Esophagus muscularis mucosa (tissue), 4 donors: ENCODE data around the gene LDAH. TPM values are rescaled to one million over a fixed set of nuclear protein-coding genes. Genes with fewer than 3 reads are reported as not detected.

ENCODE experiments used
- DNase-seq: peaks from one replicate; pipeline ENCODE4 v3.0.0-alpha.2; 2017; ENCODE audit errors: extremely low spot score
- H3K27ac ChIP-seq, 4 donors: fragments of 200-600 bp; sonication (generic); replicated peaks in 1 of 4; 1 replicate in 3 of 4; 2 replicates in 1 of 4; pipeline ENCODE4 v1.5.1; 2016 to 2019; ENCODE audit warnings: mild to moderate bottlenecking in 1 of 4
- H3K27me3 ChIP-seq, 4 donors: fragments of 200-600 bp; sonication (generic); one replicate each; pipeline versions ENCODE4 v1.5.1 to v1.6.0; 2016 to 2019
- H3K36me3 ChIP-seq, 4 donors: fragments of 200-600 bp; sonication (generic); one replicate each; pipeline ENCODE4 v1.5.1; 2016 to 2019
- H3K4me1 ChIP-seq, 4 donors: fragments of 200-600 bp; sonication (generic); one replicate each; pipeline ENCODE4 v1.5.1; 2016 to 2019
- H3K4me3 ChIP-seq, 4 donors: fragments of 200-600 bp; sonication (generic); 1 replicate in 2 of 4; 2 replicates in 2 of 4; pipeline ENCODE4 v1.5.1; 2016 to 2019; ENCODE audit warnings: mild to moderate bottlenecking in 4 of 4, moderate library complexity in 1 of 4
- H3K9me3 ChIP-seq, 4 donors: fragments of 200-600 bp; sonication (generic); 1 replicate in 3 of 4; 2 replicates in 1 of 4; pipeline ENCODE4 v1.5.1; 2016 to 2019
- CTCF ChIP-seq, 3 experiments: fragments of 200-600 bp in 2 of 3; fragments of 450-650 bp in 1 of 3; sonication (generic) in 2 of 3; IDR thresholded peaks; one replicate each; pipeline ENCODE4 v1.5.1; 2017 to 2019; ENCODE audit warnings: antibody characterized with exemption in 3 of 3, mild to moderate bottlenecking in 2 of 3, moderate library complexity in 1 of 3
- EP300 ChIP-seq: sonication (generic); formaldehyde crosslinking; IDR thresholded peaks from one replicate; pipeline ENCODE4 v1.6.1; 2017; ENCODE audit warnings: antibody characterized with exemption
- POLR2A ChIP-seq: fragments of 450-650 bp; IDR thresholded peaks from one replicate; pipeline ENCODE4 v1.6.1; 2017; ENCODE audit warnings: antibody characterized with exemption, moderate library complexity, mild to moderate bottlenecking, low read depth
- POLR2AphosphoS5 ChIP-seq, 2 donors: sonication (generic); formaldehyde crosslinking; IDR thresholded peaks; one replicate each; pipeline ENCODE4 v1.6.1; 2017; ENCODE audit warnings: antibody characterized with exemption in 2 of 2
- WGBS: methylation state at CpG from one replicate; pipeline ENCODE4 v1.1.5; 2018; 5-methylcytosine and 5-hydroxymethylcytosine counted together
- intact Hi-C: fragments of 100-400 bp; cut with DNase I; formaldehyde crosslinking; loops from one replicate; pipeline ENCODE4 v1.15.1; 2023
- total RNA-seq, 4 donors: library from RNA; depleted of rRNA; stranded (reverse); fragments of >200 nt; gene quantifications; one replicate each; pipeline versions ENCODE4 v1.1.0 to v1.2.1, GENCODE V29; 2016

LDAH gene
- total RNA-seq, 4 donors from 2014 or later = 7.9 to 13.7 (median 11.9) TPM

- Histone ChIP-seq H3K9me3 (no peaks in the 10 kb centered on the region), H3K27ac (peak overlapping the region; percentile 90 to 98 (median 94)), H3K4me1 (peaks cover 32 to 74% (median 69%) of the 10 kb centered on the region in 4 donors), H3K27me3 (no peaks in the 10 kb centered on the region), H3K36me3 (peaks cover 12 to 76% (median 72%) of the 10 kb centered on the region in 4 donors), H3K4me3 (no peak overlapping the region)
- TF ChIP-seq POLR2AphosphoS5 (IDR thresholded peaks at IDR 0.05) (no peak), EP300 (no peak), POLR2A (no peak), CTCF (IDR thresholded peaks at IDR 0.05) (no peak)
- DNase-seq = no peak
- WGBS = 92% methylated on average over 5 of the region's 7 CpGs
- intact Hi-C loops = loop anchor here (5.0 kb wide), 1 partner anchor 246 kb away; no protein-coding TSS in a partner anchor
Observed at GRCh38 chr2:20643060-20643459, 179.8 kb downstream of the LDAH start.

- H3K36me3 ChIP-seq = peaks cover 12 to 81% (median 78%) of the 10 kb centered on the region in 4 donors
- no peaks in the 10 kb centered on the region for H3K9me3 ChIP-seq
- intact Hi-C loops = loop anchor here (5.0 kb wide), 1 partner anchor 245 kb away; no protein-coding TSS in a partner anchor
- no peak for TF ChIP-seq EP300
- no peak for TF ChIP-seq POLR2A
- TF ChIP-seq POLR2AphosphoS5 (IDR thresholded peaks at IDR 0.05) = peak; percentile 28 to 57
- peak; percentile 93 to 99 (median 96) for TF ChIP-seq CTCF (IDR thresholded peaks at IDR 0.05)
- H3K4me1 ChIP-seq = peaks cover 36 to 74% (median 69%) of the 10 kb centered on the region in 4 donors
- H3K27ac ChIP-seq = peak overlapping the region; percentile 90 to 98 (median 94)
- DNase-seq = peak; percentile 95
- H3K4me3 ChIP-seq = peak overlapping the region in 1 of 4 donors; percentile 4
- WGBS = 27% methylated on average over 26 of the region's 26 CpGs
- H3K27me3 ChIP-seq = no peaks in the 10 kb centered on the region
Observed at GRCh38 chr2:20642055-20642971, 180.6 kb downstream of the LDAH start.

- 47% methylated on average over 16 of the region's 23 CpGs for WGBS
Observed at GRCh38 chr2:20641123-20641985, 181.5 kb downstream of the LDAH start.

More at GRCh38 chr2:20641123-20641985, 181.5 kb downstream of the LDAH start:
- peak overlapping the region; percentile 90 to 98 (median 94) for H3K27ac ChIP-seq
- H3K4me1 ChIP-seq = peaks cover 42 to 72% (median 69%) of the 10 kb centered on the region in 4 donors
- TF ChIP-seq EP300 (peak; percentile 89), POLR2A (no peak), POLR2AphosphoS5 (IDR thresholded peaks at IDR 0.05) (peak; percentile 89 to 92), CTCF (IDR thresholded peaks at IDR 0.05) (no peak)
- H3K9me3 ChIP-seq = no peaks in the 10 kb centered on the region
- H3K4me3 ChIP-seq = peak overlapping the region in 1 of 4 donors; percentile 4
- no peaks in the 10 kb centered on the region for H3K27me3 ChIP-seq
- intact Hi-C loops = loop anchor here (5.0 kb wide), 1 partner anchor 244 kb away; no protein-coding TSS in a partner anchor
- DNase-seq = no peak
- peaks cover 12 to 85% (median 76%) of the 10 kb centered on the region in 4 donors for H3K36me3 ChIP-seq
